K562 (cell line): ENCODE data around the gene ERMARD. TPM values are rescaled to one million over a fixed set of nuclear protein-coding genes. Genes with fewer than 3 reads are reported as not detected.

ENCODE experiments used
- ARID1B ChIP-seq: fragments of 450-650 bp; IDR thresholded peaks from 2 replicates; pipeline ENCODE4 v1.6.1; 2016; ENCODE audit warnings: antibody characterized with exemption, mild to moderate bottlenecking, inconsistent platforms
- FIP1L1 ChIP-seq: fragments of 200-400 bp; formaldehyde crosslinking; IDR thresholded peaks from 2 replicates; pipeline ENCODE4 v1.6.1; 2018; ENCODE audit warnings: mild to moderate bottlenecking, low read depth, low read length; ENCODE audit not compliant: poor library complexity, severe bottlenecking
- FOXP1 ChIP-seq: sonication (generic); formaldehyde crosslinking; IDR thresholded peaks from 2 replicates; pipeline ENCODE4 v1.8.0; 2022; ENCODE audit warnings: mild to moderate bottlenecking, missing genetic modification reagents
- GTF2F1 ChIP-seq: IDR thresholded peaks from 2 replicates; pipeline ENCODE4 v1.6.1; 2011; ENCODE audit warnings: low read depth, low read length, improper control_type of control experiment
- HMGN3 ChIP-seq: IDR thresholded peaks from 2 replicates; pipeline ENCODE4 v1.6.1; 2011; ENCODE audit warnings: borderline replicate concordance, low read depth, mild to moderate bottlenecking, mixed read lengths, low read length; ENCODE audit not compliant: insufficient read length; ENCODE audit errors: extremely low read depth
- IRF2 ChIP-seq: sonication (generic); formaldehyde crosslinking; IDR thresholded peaks from 2 replicates; pipeline ENCODE4 v1.8.1; 2022; ENCODE audit warnings: mild to moderate bottlenecking, missing genetic modification reagents
- NKRF ChIP-seq: fragments of 450-650 bp; IDR thresholded peaks from 2 replicates; pipeline ENCODE4 v1.6.1; 2016; ENCODE audit warnings: borderline replicate concordance
- PCBP2 ChIP-seq: fragments of 200-400 bp; formaldehyde crosslinking; IDR thresholded peaks from 2 replicates; pipeline ENCODE4 v1.6.1; 2018; ENCODE audit warnings: low read length, low read depth, mild to moderate bottlenecking, moderate library complexity; ENCODE audit not compliant: poor library complexity, severe bottlenecking
- POLR3G ChIP-seq: IDR thresholded peaks from 2 replicates; pipeline ENCODE4 v1.6.1; 2011; ENCODE audit not compliant: insufficient read length, insufficient replicate concordance; ENCODE audit errors: extremely low read depth
- RBM15 ChIP-seq: fragments of 200-400 bp; formaldehyde crosslinking; IDR thresholded peaks from 2 replicates; pipeline ENCODE4 v1.6.1; 2018; ENCODE audit warnings: mild to moderate bottlenecking, low read length, moderate library complexity; ENCODE audit not compliant: insufficient read depth
- THAP12 ChIP-seq: fragments of 250-450 bp; sonication (Bioruptor Pico); IDR thresholded peaks from 2 replicates; pipeline ENCODE4 v1.9.0; 2021; ENCODE audit warnings: mild to moderate bottlenecking, inconsistent platforms
- ZBTB7A ChIP-seq: IDR thresholded peaks from 2 replicates; pipeline ENCODE4 v1.6.1; 2011; ENCODE audit warnings: low read depth, mild to moderate bottlenecking, low read length, moderate library complexity, borderline replicate concordance; ENCODE audit not compliant: control insufficient read depth
- ZNF24 ChIP-seq: fragments of 450-650 bp; IDR thresholded peaks from 2 replicates; pipeline ENCODE4 v1.6.1; 2016
- polyA plus RNA-seq, 8 experiments: library from polyadenylated mRNA; depleted of rRNA in 4 of 8; stranded (reverse) in 5 of 8; unstranded in 3 of 8; fragments of >200 nt; fragmentation: Nextera tagmentation in 2 of 8; fragmentation: Illumina TruSeq in 1 of 8; extraction: Ambion mirVana in 2 of 8; extraction: Trizol in 1 of 8; gene quantifications; 2 replicates each; pipeline versions ENCODE4 v1.2.1 to v1.2.3, GENCODE V29; 2011 to 2014; ENCODE audit warnings: inconsistent platforms in 1 of 8, missing spikeins in 1 of 8
- total RNA-seq, 7 experiments: library from RNA; depleted of rRNA in 6 of 7; stranded (reverse); fragments of >200 nt in 6 of 7; fragmentation: Illumina TruSeq in 2 of 7; extraction: Trizol in 2 of 7; gene quantifications; 2 replicates each; pipeline versions ENCODE4 v1.2.1 to v1.2.3, GENCODE V29; 2011 to 2021; ENCODE audit warnings: low replicate concordance in 1 of 7
- TF ChIP-seq, protein P1 (sequence below): sonication (generic); formaldehyde crosslinking; IDR thresholded peaks from 2 replicates; pipeline ENCODE4 v1.8.1; 2023; ENCODE audit warnings: mild to moderate bottlenecking, missing genetic modification reagents
- TF ChIP-seq, protein P2 (sequence below): sonication (generic); formaldehyde crosslinking; IDR thresholded peaks from 2 replicates; pipeline ENCODE4 v1.8.1; 2023; ENCODE audit warnings: mild to moderate bottlenecking, missing genetic modification reagents

Gene ERMARD
- total and polyA plus RNA-seq, 9 of the 15 experiments (the other 6 are each of a cell fraction or from before 2014, with no cell fraction given): 14.5 to 68.6 (median 27.7) TPM

GRCh38 chr6:169724494-169725124, 26.8 kb upstream of the ERMARD start, which contains the start of gene PHF10 (continued):
- 0 out of 2 replicates have a peak, but pooled peaks have one; percentile 33 for TF ChIP-seq THAP12 (CRISPR knock-in tag)
- TF ChIP-seq, protein P1, sequence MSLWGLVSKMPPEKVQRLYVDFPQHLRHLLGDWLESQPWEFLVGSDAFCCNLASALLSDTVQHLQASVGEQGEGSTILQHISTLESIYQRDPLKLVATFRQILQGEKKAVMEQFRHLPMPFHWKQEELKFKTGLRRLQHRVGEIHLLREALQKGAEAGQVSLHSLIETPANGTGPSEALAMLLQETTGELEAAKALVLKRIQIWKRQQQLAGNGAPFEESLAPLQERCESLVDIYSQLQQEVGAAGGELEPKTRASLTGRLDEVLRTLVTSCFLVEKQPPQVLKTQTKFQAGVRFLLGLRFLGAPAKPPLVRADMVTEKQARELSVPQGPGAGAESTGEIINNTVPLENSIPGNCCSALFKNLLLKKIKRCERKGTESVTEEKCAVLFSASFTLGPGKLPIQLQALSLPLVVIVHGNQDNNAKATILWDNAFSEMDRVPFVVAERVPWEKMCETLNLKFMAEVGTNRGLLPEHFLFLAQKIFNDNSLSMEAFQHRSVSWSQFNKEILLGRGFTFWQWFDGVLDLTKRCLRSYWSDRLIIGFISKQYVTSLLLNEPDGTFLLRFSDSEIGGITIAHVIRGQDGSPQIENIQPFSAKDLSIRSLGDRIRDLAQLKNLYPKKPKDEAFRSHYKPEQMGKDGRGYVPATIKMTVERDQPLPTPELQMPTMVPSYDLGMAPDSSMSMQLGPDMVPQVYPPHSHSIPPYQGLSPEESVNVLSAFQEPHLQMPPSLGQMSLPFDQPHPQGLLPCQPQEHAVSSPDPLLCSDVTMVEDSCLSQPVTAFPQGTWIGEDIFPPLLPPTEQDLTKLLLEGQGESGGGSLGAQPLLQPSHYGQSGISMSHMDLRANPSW (CRISPR knock-in tag): 0 out of 2 replicates have a peak, but pooled peaks have one; percentile 50
- no peak for TF ChIP-seq ZNF24
- TF ChIP-seq ZBTB7A: peak; percentile 84; the same call in 1 of the 2 replicates
- TF ChIP-seq POLR3G: no peak
- TF ChIP-seq HMGN3: peak; percentile 71
- TF ChIP-seq, protein P2, sequence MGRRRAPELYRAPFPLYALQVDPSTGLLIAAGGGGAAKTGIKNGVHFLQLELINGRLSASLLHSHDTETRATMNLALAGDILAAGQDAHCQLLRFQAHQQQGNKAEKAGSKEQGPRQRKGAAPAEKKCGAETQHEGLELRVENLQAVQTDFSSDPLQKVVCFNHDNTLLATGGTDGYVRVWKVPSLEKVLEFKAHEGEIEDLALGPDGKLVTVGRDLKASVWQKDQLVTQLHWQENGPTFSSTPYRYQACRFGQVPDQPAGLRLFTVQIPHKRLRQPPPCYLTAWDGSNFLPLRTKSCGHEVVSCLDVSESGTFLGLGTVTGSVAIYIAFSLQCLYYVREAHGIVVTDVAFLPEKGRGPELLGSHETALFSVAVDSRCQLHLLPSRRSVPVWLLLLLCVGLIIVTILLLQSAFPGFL: no peak
- TF ChIP-seq PCBP2: no peak
- TF ChIP-seq ARID1B: no peak
- TF ChIP-seq FOXP1 (CRISPR knock-in tag): peak; percentile 77; the same call in 1 of the 2 replicates
- TF ChIP-seq IRF2 (CRISPR knock-in tag): peak; percentile 35; the same call in 1 of the 2 replicates
- TF ChIP-seq GTF2F1: no peak
- TF ChIP-seq RBM15: no peak
- no peak for TF ChIP-seq NKRF
- TF ChIP-seq FIP1L1: peak; percentile 65
